ENCODE data around the gene TNFSF11. TPM values are rescaled to one million over a fixed set of nuclear protein-coding genes. Genes with fewer than 3 reads are reported as not detected.

TNFSF11 gene
- total RNA-seq, 1 experiment from 2014 or later = 3.5 TPM

GRCh38 chr13:42534785-42535184, 39.2 kb upstream of the TNFSF11 start:
- no peak overlapping the region for H4K8ac ChIP-seq (replicated peaks; ENCODE audit: insufficient read length, low read depth, low read length)
- peaks cover 0 to 2% (median 0%) of the 10 kb centered on the region in 3 experiments; a peak in 1 of 7 replicates for H3K36me3 Mint-ChIP-seq (ENCODE audit: insufficient read depth in 1 of 3, low read depth in 3 of 3)
- H3K27me3 Mint-ChIP-seq (ENCODE audit: low read depth) = peaks cover 2% of the 10 kb centered on the region; the same call in 1 of the 2 replicates

More at GRCh38 chr13:42534785-42535184, 39.2 kb upstream of the TNFSF11 start:
- WGBS (ENCODE audit: extremely low coverage, insufficient read length, low lambda C conversion rate) = no CpG with 5 or more reads among the region's 1 CpG
- Histone ChIP-seq H2BK5ac (ENCODE audit: insufficient read length, low read length) (no peak overlapping the region), H3K4me2 (ENCODE audit: insufficient read depth, insufficient read length, low read length) (no peak overlapping the region), H4K5ac (ENCODE audit: insufficient read length, low read depth, low read length) (no peak overlapping the region), H3K14ac (ENCODE audit: insufficient read depth, low read length) (no peak overlapping the region), H3K27me3 (ENCODE audit: insufficient read depth, low read length) (no peaks in the 10 kb centered on the region), H3K18ac (ENCODE audit: insufficient read length, low read depth, low read length) (no peak overlapping the region), H3T11ph (ENCODE audit: low read length) (no peak overlapping the region), H2BK12ac (ENCODE audit: insufficient read length, low read depth, low read length) (no peak overlapping the region), H2AK5ac (ENCODE audit: insufficient read length, low read length) (no peak overlapping the region), H3K79me1 (ENCODE audit: insufficient read depth, low read depth, low read length, poor library complexity, severe bottlenecking) (no peaks in the 10 kb centered on the region), H2BK20ac (ENCODE audit: low read depth, low read length, poor library complexity, severe bottlenecking) (no peak overlapping the region), H2BK120ac (ENCODE audit: low read depth, low read length, poor library complexity, severe bottlenecking) (no peak overlapping the region), H3K4me1 (ENCODE audit: insufficient read depth, low read length) (peaks cover 2% of the 10 kb centered on the region; the same call in 1 of the 2 replicates), H3K23me2 (ENCODE audit: insufficient read length, low read depth, low read length, poor library complexity, severe bottlenecking) (no peaks in the 10 kb centered on the region), H3K9ac (ENCODE audit: extremely low read depth, insufficient read length, low read length) (no peak overlapping the region), H3K79me2 (ENCODE audit: insufficient read depth, low read length) (no peaks in the 10 kb centered on the region), H2BK15ac (ENCODE audit: low read depth, low read length) (no peak overlapping the region), H2AFZ (ENCODE audit: low read length) (no peak overlapping the region), H4K20me1 (ENCODE audit: control insufficient read depth, insufficient read depth, insufficient read length) (no peaks in the 10 kb centered on the region), H3K23ac (ENCODE audit: insufficient read length, low read depth, low read length) (no peak overlapping the region), H3K56ac (ENCODE audit: insufficient read length, low read depth, low read length) (no peak overlapping the region), H3K27ac (ENCODE audit: insufficient read length, low read depth, low read length) (no peak overlapping the region), H4K91ac (ENCODE audit: insufficient read length, low read depth, low read length) (no peak overlapping the region), H3K4ac (ENCODE audit: low read depth, low read length) (no peak overlapping the region), H3K9me3 (ENCODE audit: control insufficient read depth, low read depth, low read length) (no peaks in the 10 kb centered on the region)
- peaks cover under 1% of the 10 kb centered on the region in 2 experiments; a peak in 3 of 5 replicates for H3K9me3 Mint-ChIP-seq
- no peak for TF ChIP-seq CTCF (conservative IDR thresholded peaks at IDR 0.05)
- H3K4me1 Mint-ChIP-seq = peaks cover 6 to 8% of the 10 kb centered on the region in 2 experiments
- no peak overlapping the region for H3K4me3 Mint-ChIP-seq
- no peak overlapping the region for H3K27ac Mint-ChIP-seq
- no peak for DNase-seq
